CD1c-positive myeloid dendritic cell (primary cell): ENCODE data around the gene ISM1.

Experiments
- DNase-seq: peaks from one replicate; pipeline ENCODE4 v3.0.0-alpha.2; 2016; ENCODE audit errors: extremely low spot score

ISM1 gene

GRCh38 chr20:13313201-13313600, 92.1 kb downstream of the ISM1 start:
- DNase-seq, result no peak

- DNase-seq, result no peak
Measured at GRCh38 chr20:13317439-13317838, 96.4 kb downstream of the ISM1 start.

- DNase-seq, result no peak
Measured at GRCh38 chr20:13318871-13319521, 97.9 kb downstream of the ISM1 start.

- DNase-seq, result no peak
Measured at GRCh38 chr20:13320702-13321101, 99.6 kb downstream of the ISM1 start.

- DNase-seq, result no peak
Measured at GRCh38 chr20:13321416-13321815, 100.3 kb downstream of the ISM1 start.

- DNase-seq, result no peak
Measured at GRCh38 chr20:13322198-13322597, 101.1 kb downstream of the ISM1 start.

- DNase-seq, result no peak
Measured at GRCh38 chr20:13322621-13323020, 101.5 kb downstream of the ISM1 start.

- no peak for DNase-seq
Measured at GRCh38 chr20:13325033-13325432, 104.0 kb downstream of the ISM1 start.

- DNase-seq, result no peak
Measured at GRCh38 chr20:13325796-13326340, 104.8 kb downstream of the ISM1 start.

GRCh38 chr20:13331536-13331935, 110.5 kb downstream of the ISM1 start:
- no peak for DNase-seq

GRCh38 chr20:13333036-13333435, 112.0 kb downstream of the ISM1 start:
- DNase-seq, result no peak

- no peak for DNase-seq
Measured at GRCh38 chr20:13333793-13334192, 112.7 kb downstream of the ISM1 start.

- DNase-seq, result no peak
Measured at GRCh38 chr20:13336308-13337089, 115.4 kb downstream of the ISM1 start.

GRCh38 chr20:13337090-13337784, 116.2 kb downstream of the ISM1 start:
- no peak for DNase-seq

GRCh38 chr20:13338097-13338661, 117.1 kb downstream of the ISM1 start:
- no peak for DNase-seq

GRCh38 chr20:13338999-13339411, 117.9 kb downstream of the ISM1 start:
- no peak for DNase-seq

- DNase-seq, result no peak
Measured at GRCh38 chr20:13340088-13340487, 119.0 kb downstream of the ISM1 start.

- DNase-seq, result no peak
Measured at GRCh38 chr20:13341737-13342393, 120.8 kb downstream of the ISM1 start.

- DNase-seq, result no peak
Measured at GRCh38 chr20:13342469-13343242, 121.6 kb downstream of the ISM1 start.

GRCh38 chr20:13344671-13345070, 123.6 kb downstream of the ISM1 start:
- DNase-seq, result no peak
